GM12892 (cell line): ENCODE data around the gene CRTC1.
"Not testable (repeated sequence)": the region's sequence is repeated elsewhere in the genome, so short reads cannot be mapped to it uniquely, and the experiment has no call there.

Experiments
- POLR2A ChIP-seq: IDR thresholded peaks from 2 replicates; pipeline ENCODE4 v1.6.1; 2011; ENCODE audit warnings: low read depth, low read length, control low read depth
- POLR2AphosphoS5 ChIP-seq: IDR thresholded peaks from 2 replicates; pipeline ENCODE4 v1.6.1; 2011; ENCODE audit warnings: low read depth, low read length, control low read depth
- TAF1 ChIP-seq: IDR thresholded peaks from 2 replicates; pipeline ENCODE4 v1.6.1; 2011; ENCODE audit warnings: low read depth, mild to moderate bottlenecking, control low read depth, low read length, borderline replicate concordance

DNA sequence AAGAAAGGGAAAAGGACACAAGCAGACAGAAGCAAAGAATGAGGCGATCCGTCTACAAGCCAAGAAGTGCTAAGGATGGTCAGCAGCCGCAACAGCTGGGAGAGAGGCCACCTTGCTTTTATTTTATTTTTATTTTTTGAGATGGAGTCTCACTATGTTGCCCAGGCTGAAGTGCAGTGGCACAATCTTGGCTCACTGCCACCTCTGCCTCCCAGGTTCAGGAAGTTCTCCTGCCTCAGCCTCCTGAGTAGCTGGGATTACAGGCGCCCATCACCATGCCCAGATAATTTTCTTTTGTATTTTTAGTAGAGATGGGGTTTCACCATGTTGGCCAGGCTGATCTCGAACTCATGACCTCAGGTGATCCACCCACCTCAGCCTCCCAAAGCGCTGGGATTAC lies 44.1 kb downstream of the CRTC1 start:
- TF ChIP-seq POLR2AphosphoS5, POLR2A, TAF1: not testable (repeated sequence)
